OCI-LY7 (cell line): ENCODE data around the gene HSPBAP1. TPM values are rescaled to one million over a fixed set of nuclear protein-coding genes. Genes with fewer than 3 reads are reported as not detected.

Experiments
- BruUV-seq: library from RNA; stranded (reverse); fragments of 400-500 nt; replicated peaks from 2 replicates; lab custom pipeline; 2021; lab: Mats Ljungman, UMichigan
- CTCF ChIA-PET: fragments of 300-600 bp; sonication (Branson Sonifier 250); formaldehyde crosslinking; loops from one replicate; lab custom pipeline; 2022; ENCODE audit warnings: antibody characterized with exemption; ENCODE audit not compliant: unreplicated experiment; lab: Charles Lee
- POLR2A ChIA-PET: fragments of 300-600 bp; sonication (Branson Sonifier 250); formaldehyde crosslinking; loops from one replicate; lab custom pipeline; 2022; ENCODE audit warnings: antibody characterized with exemption; lab: Charles Lee
- DNase-seq: peaks from one replicate; pipeline ENCODE4 v3.0.0-alpha.2; 2015; ENCODE audit warnings: low spot score
- H2AFZ ChIP-seq: fragments of 200-600 bp; sonication (generic), shearing (Covaris generic); 2 replicates; pipeline ENCODE4 v1.6.1; 2014; ENCODE audit warnings: mild to moderate bottlenecking, antibody characterized with exemption, low read length, moderate library complexity
- H3K27ac ChIP-seq: fragments of 200-600 bp; sonication (generic); 2 replicates; pipeline ENCODE4 v1.5.1; 2014; ENCODE audit warnings: mixed run types, low read depth, mild to moderate bottlenecking, moderate library complexity, low read length, inconsistent platforms; ENCODE audit not compliant: poor library complexity, severe bottlenecking
- H3K36me3 ChIP-seq: fragments of 200-600 bp; sonication (generic); 2 replicates; pipeline ENCODE4 v1.6.1; 2014; ENCODE audit warnings: mild to moderate bottlenecking, antibody characterized with exemption, low read length, moderate library complexity, mixed read lengths; ENCODE audit not compliant: insufficient read depth
- H3K4me1 ChIP-seq: fragments of 200-600 bp; sonication (generic); 2 replicates; pipeline ENCODE4 v1.5.1; 2014; ENCODE audit warnings: mild to moderate bottlenecking, low read length; ENCODE audit not compliant: insufficient read depth, poor library complexity, severe bottlenecking
- H3K4me2 ChIP-seq: fragments of 200-600 bp; sonication (generic); 2 replicates; pipeline ENCODE4 v1.6.1; 2014; ENCODE audit warnings: mild to moderate bottlenecking, low read length
- H3K4me3 ChIP-seq: fragments of 200-600 bp; sonication (generic); 2 replicates; pipeline ENCODE4 v1.5.1; 2014; ENCODE audit warnings: mild to moderate bottlenecking, low read depth, low read length; ENCODE audit not compliant: poor library complexity, severe bottlenecking
- H3K79me2 ChIP-seq: fragments of 200-600 bp; sonication (generic); 2 replicates; pipeline ENCODE4 v1.6.1; 2016; ENCODE audit warnings: low read depth, mild to moderate bottlenecking, low read length, moderate library complexity, mixed read lengths; ENCODE audit not compliant: insufficient read depth
- H3K9me2 ChIP-seq: fragments of 200-600 bp; sonication (generic); 2 replicates; pipeline ENCODE4 v1.6.1; 2016; ENCODE audit warnings: mild to moderate bottlenecking, low read length, mixed read lengths; ENCODE audit not compliant: insufficient read depth
- H3K9me3 ChIP-seq: fragments of 200-600 bp; sonication (generic); 2 replicates; pipeline ENCODE4 v1.6.1; 2014; ENCODE audit warnings: mild to moderate bottlenecking, mixed run types, low read length, mixed read lengths
- H4K20me1 ChIP-seq: fragments of 200-600 bp; sonication (generic); 2 replicates; pipeline ENCODE4 v1.6.1; 2014; ENCODE audit warnings: mild to moderate bottlenecking, antibody characterized with exemption, low read length, moderate library complexity, mixed read lengths; ENCODE audit not compliant: insufficient read depth
- CTCF ChIP-seq: fragments of 200-600 bp; sonication (generic); conservative IDR thresholded peaks from 2 replicates; pipeline ENCODE4 v1.5.1; 2014; ENCODE audit warnings: mild to moderate bottlenecking, antibody characterized with exemption, low read length, moderate library complexity, mixed read lengths
- EZH2phosphoT487 ChIP-seq: fragments of 200-600 bp; sonication (generic); IDR thresholded peaks from 2 replicates; pipeline ENCODE4 v1.6.1; 2018; ENCODE audit warnings: low read depth, borderline replicate concordance, mild to moderate bottlenecking, mixed run types, antibody characterized with exemption, low read length, moderate library complexity, mixed read lengths
- intact Hi-C: fragments of 100-400 bp; cut with micrococcal nuclease; formaldehyde crosslinking; loops from one replicate; pipeline ENCODE4 v1.10.0; 2022; ENCODE audit not compliant: unreplicated experiment
- total RNA-seq, 2 experiments: library from RNA; depleted of rRNA in 1 of 2; stranded (reverse); fragments of >200 nt in 1 of 2; shearing (Covaris generic) in 1 of 2; gene quantifications; 2 replicates each; pipeline ENCODE4 v1.2.3, GENCODE V29; 2014 to 2022

The HSPBAP1 gene
- total RNA-seq, 2 experiments from 2014 or later = 11.9 to 18.6 TPM

- Histone ChIP-seq H4K20me1 (no peaks in the 10 kb centered on the region), H3K4me1 (peaks cover 29% of the 10 kb centered on the region), H3K27ac (no peak overlapping the region), H3K36me3 (peaks cover 11% of the 10 kb centered on the region; the same call in 1 of the 2 replicates), H3K79me2 (no peaks in the 10 kb centered on the region), H3K4me2 (0 out of 2 replicates have a peak overlapping the region, but pooled peaks have one; percentile 27), H3K9me2 (no peaks in the 10 kb centered on the region), H2AFZ (no peak overlapping the region), H3K4me3 (no peak overlapping the region), H3K9me3 (0 out of 2 replicates have a peak, but pooled peaks cover 4% of the 10 kb centered on the region)
- no TSS peak for BruUV-seq
- CTCF ChIA-PET = no interaction called here
- no peak for TF ChIP-seq CTCF
- TF ChIP-seq EZH2phosphoT487 = no peak
- no peak for DNase-seq
- POLR2A ChIA-PET = interaction anchor here (0.6 to 0.9 kb wide), 2 partner anchors 61 to 82 kb away, joined by 3 to 7 read pairs; no protein-coding TSS in a partner anchor
- intact Hi-C loops = no loop called here
Measured at GRCh38 chr3:122695927-122696561, 97.6 kb downstream of the HSPBAP1 start.

GRCh38 chr3:122694966-122695365 is 98.7 kb downstream of the HSPBAP1 start:
- TF ChIP-seq EZH2phosphoT487 = no peak
- no peak for TF ChIP-seq CTCF
- POLR2A ChIA-PET = interaction anchor here (0.9 kb wide), 1 partner anchor 62 kb away, joined by 3 read pairs; no protein-coding TSS in a partner anchor
- Histone ChIP-seq H3K9me3 (0 out of 2 replicates have a peak, but pooled peaks cover 4% of the 10 kb centered on the region), H3K4me1 (peaks cover 29% of the 10 kb centered on the region), H4K20me1 (no peaks in the 10 kb centered on the region), H3K79me2 (no peaks in the 10 kb centered on the region), H3K27ac (no peak overlapping the region), H3K9me2 (no peaks in the 10 kb centered on the region), H3K36me3 (peaks cover 11% of the 10 kb centered on the region; the same call in 1 of the 2 replicates), H3K4me2 (peak overlapping the region; percentile 27), H3K4me3 (no peak overlapping the region), H2AFZ (no peak overlapping the region)
- CTCF ChIA-PET = no interaction called here
- intact Hi-C loops = no loop called here
- BruUV-seq = no TSS peak
- peak; percentile 22 for DNase-seq

- ChIA-PET CTCF (no interaction called here), POLR2A (no interaction called here)
- TF ChIP-seq CTCF = no peak
- TF ChIP-seq EZH2phosphoT487 = no peak
- H2AFZ ChIP-seq = no peak overlapping the region
- H3K4me2 ChIP-seq = no peak overlapping the region
- no peak overlapping the region for H3K4me3 ChIP-seq
- intact Hi-C loops = no loop called here
- H3K27ac ChIP-seq = no peak overlapping the region
- H4K20me1 ChIP-seq = no peaks in the 10 kb centered on the region
- BruUV-seq = no TSS peak
- peaks cover 16% of the 10 kb centered on the region for H3K4me1 ChIP-seq
- DNase-seq = no peak
- no peaks in the 10 kb centered on the region for H3K9me2 ChIP-seq
- no peaks in the 10 kb centered on the region for H3K79me2 ChIP-seq
- H3K36me3 ChIP-seq = peaks cover 6% of the 10 kb centered on the region; the same call in 1 of the 2 replicates
- 0 out of 2 replicates have a peak, but pooled peaks cover 4% of the 10 kb centered on the region for H3K9me3 ChIP-seq
Measured at GRCh38 chr3:122692674-122693073, 101.0 kb downstream of the HSPBAP1 start.
